ENCODE measurements around the gene NEMP1. TPM values are rescaled to one million over a fixed set of nuclear protein-coding genes. Genes with fewer than 3 reads are reported as not detected.
"Not testable (repeated sequence)": the region's sequence is repeated elsewhere in the genome, so short reads cannot be mapped to it uniquely, and the experiment has no call there.

Gene NEMP1
- total RNA-seq, 1 experiment from 2014 or later, result 18.0 TPM

DNA sequence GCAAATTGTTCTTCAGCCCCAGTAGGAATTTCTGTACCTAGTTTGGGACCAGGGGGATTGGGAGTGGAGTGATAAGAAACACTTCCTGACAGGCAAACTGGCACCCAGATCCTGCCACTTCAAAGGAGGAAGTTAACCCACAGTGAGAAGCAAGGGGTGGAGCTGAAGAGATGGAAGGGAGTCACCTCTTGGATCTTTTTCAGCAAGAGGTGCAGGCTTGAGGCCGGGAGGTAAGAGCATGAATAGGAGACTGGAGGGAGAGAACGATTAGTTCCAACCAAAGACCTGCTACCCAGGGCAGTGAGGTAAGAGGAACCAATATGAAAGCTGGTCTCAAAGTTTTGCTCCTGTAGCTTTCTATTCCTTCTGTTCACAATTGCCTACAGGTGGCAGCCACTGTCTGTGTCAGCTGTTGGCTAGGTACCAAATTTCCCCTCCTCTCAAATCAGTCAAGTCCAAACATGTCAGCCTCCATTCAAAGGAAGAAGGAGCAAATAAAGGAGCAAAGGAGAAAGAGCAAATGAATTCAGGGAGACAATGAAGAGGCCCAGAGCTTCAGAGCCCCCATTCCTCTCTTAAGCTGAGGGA, 47.4 kb downstream of the NEMP1 start:
- no peak for DNase-seq (ENCODE audit: low spot score)

GRCh38 chr12:57029457-57029856, 49.1 kb downstream of the NEMP1 start:
- DNase-seq (ENCODE audit: low spot score), result no peak

DNA sequence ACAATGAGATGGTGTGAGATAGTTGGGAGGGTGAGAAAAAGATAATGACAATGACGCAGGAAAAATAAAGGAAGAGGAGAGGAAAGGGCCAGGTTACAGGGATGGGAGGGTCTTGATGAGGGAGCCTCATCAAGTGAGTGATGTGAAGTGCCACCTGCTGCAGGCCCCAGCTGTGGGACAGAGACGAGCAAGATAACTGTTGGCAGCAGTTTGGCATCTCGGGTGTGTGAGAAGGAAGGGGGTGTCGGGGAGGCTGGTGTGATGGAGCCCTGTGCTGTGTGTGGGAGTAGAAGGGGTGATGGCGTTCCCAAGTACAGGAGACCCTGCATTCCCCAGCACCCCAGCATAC, 50.8 kb downstream of the NEMP1 start:
- DNase-seq (ENCODE audit: low spot score), result no peak

- no peak for DNase-seq (ENCODE audit: low spot score)
Observed at GRCh38 chr12:57027011-57027804, 51.4 kb downstream of the NEMP1 start.

DNA sequence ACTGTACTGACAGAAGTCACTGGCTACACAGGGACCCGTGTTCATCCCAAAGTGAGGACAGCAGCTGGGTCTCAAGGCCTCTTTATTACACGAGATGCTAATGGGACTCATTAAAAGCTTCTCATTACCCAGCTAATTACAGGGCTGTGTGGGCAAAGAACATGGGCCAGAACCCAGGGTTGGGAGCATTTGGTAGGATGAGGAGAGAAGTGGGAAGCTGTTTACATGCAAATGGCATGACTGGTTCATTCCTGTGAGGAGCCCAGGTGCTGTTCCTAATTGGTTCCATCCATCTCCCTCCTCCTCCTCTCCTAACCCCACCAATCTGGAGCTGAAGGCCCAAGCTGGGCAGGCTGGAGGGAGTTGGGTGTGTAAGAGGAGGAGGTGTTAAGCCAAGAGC, 53.4 kb downstream of the NEMP1 start:
- DNase-seq (ENCODE audit: low spot score), result no peak

- DNase-seq (ENCODE audit: low spot score), result not testable (repeated sequence)
Observed at GRCh38 chr12:57022324-57022723, 56.3 kb downstream of the NEMP1 start.

GRCh38 chr12:57019983-57020719, 58.4 kb downstream of the NEMP1 start:
- no peak for DNase-seq (ENCODE audit: low spot score)

- DNase-seq (ENCODE audit: low spot score), result no peak
Observed at GRCh38 chr12:57018906-57019305, 59.7 kb downstream of the NEMP1 start.

- DNase-seq (ENCODE audit: low spot score), result not testable (repeated sequence)
Observed at GRCh38 chr12:57018353-57018752, 60.2 kb downstream of the NEMP1 start.

- no peak for DNase-seq (ENCODE audit: low spot score)
Observed at GRCh38 chr12:57016348-57016747, 62.2 kb downstream of the NEMP1 start, which contains the start of gene TAC3. Gene TAC3, minus strand, starts transcription at chr12:57016529. Its CDS starts 732 bp downstream, at chr12:57015797.

- DNase-seq (ENCODE audit: low spot score), result no peak
Observed at GRCh38 chr12:57012600-57013465, 65.8 kb downstream of the NEMP1 start.

GRCh38 chr12:57011438-57012424, 66.9 kb downstream of the NEMP1 start:
- no peak for DNase-seq (ENCODE audit: low spot score)

DNA sequence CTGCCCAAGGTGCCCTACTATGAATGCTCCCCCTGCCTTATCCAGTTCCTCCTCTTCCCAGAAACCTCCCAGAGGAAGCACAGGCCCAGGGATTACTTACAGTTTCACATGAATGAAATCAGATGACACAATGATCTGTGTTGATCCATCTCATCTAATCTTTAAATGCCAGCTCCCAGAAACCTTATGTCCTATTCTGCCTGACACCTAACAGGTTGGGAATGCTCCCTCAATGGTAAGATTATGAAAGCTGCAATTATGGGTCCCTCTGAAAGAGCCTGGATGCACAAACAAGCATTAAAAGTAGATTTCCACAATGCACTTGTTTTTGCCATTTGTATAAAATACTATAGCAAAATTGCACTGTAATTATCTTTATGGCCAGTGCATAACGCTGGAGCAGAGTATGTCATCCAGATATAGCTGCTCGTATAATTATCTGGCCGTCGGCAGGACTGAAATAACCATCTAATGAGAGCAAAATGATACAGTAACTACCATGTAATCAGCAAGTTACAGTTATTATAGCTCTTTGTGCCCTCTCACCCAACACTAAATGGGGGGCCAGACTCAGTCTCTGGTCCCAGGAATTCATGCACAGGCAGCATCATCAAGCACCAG, 67.9 kb downstream of the NEMP1 start:
- DNase-seq (ENCODE audit: low spot score), result no peak

DNA sequence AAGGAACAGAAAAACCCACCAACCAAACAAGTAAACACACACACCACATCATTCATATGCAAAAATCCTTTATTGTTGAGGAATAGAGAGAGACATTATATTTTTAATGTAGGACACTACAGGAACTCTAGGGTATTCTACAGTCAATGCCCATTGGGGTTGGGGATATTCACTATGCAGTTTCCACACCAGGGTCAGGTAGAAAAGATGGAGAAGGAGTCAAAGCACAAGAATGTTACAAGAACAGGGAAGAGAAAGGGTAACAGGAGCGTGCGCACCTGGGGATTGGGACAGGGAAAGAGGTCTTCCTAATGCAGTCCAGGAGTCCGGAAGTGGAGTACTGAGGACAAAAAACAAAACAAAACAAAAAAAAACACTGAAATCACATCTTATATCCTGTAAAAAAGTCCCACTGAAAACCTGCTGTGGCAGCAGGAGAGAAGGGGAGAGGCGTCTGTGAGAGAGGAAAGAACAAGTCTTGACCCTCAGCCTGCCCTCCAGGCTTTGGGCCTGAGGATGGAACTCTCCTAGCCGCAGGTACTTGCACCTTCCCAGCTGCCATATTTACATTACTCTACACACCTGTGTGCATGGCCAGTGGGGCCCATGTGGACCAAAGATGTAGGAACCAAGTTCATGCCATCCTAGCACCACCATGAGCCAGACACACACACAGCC, 68.5 kb downstream of the NEMP1 start:
- no peak for DNase-seq (ENCODE audit: low spot score)

GRCh38 chr12:57008178-57008577, 70.4 kb downstream of the NEMP1 start:
- DNase-seq (ENCODE audit: low spot score), result peak; percentile 67

DNA sequence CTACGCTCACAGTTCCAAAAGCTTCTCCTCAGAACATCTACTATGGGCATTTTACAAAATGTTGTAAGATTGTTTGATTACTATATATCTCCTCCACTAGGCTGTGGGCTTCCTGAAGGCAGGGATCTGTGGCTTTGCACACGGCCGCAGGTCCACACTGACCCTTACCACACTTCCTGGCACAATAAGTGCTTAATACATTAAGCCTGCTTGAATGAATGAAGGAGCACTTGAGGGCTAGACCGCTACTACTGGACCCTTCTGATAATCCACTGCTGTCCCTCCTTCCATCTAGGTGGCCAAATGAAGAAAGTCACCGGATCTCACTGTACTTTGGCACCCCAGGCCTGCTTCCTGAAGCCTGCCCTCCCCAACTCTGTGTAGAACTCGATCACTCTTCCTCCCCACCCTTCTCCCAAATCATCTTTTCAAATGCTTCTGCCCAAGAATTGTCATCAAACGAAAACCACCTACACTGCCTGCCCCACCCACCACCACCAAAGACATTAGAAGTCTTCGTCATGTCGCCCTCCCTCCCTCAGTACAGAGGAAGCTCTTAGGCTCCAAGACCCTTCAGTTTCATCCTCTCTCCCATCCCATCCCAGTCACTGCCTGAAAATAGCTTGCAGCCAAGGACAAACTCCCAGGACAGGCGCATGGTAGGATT, 71.6 kb downstream of the NEMP1 start:
- DNase-seq (ENCODE audit: low spot score), result no peak

DNA sequence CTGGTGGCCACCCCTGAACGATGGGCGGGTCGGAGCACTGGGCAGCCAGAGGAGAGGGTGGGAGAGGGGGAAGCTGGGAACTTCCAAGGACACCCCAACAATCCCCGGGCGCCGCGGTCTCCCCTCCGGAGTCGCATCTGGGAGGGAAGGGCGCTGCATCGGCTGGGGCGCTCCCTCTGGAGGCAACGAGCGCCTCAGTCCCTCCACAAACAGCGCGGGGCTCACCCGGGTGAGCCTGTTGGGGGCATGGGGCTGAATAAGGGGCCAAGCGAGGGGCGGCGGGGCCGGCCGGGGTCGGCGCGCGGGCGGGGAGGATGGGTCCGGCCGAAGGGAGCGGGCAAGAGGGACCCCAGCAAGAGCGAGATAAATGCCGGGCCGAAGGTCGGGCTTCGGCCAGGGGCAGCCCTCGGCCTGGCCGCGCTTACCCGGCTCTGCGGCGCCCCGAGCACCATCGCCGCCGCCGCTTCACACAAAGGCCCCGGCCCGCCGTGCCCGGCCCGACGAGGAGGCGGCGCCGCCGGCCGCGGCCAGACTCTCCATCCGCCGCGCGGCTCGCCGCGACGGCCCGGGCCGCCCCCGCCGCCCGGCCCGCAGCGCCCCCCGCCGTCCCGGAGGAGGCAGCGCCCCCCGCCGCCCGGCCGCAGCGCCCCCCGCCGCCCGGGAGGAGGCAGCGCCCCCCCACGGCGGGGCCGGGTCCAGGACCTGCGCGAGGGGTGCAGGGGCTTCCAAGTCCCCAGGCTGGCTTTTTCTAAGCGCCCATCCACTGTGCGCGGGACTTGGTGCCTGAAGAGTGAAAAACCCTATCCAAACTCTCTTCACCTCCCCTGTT, 72.4 kb downstream of the NEMP1 start, which contains the start of gene ZBTB39:
ZBTB39 (minus strand) TSS at position 567 of the 829 bp plus-strand sequence. CDS start 1,629 bp downstream, outside the sequence.
- DNase-seq (ENCODE audit: low spot score), result no peak
